HepG2 (cell line): ENCODE results near the gene ARMC5. TPM values are rescaled to one million over a fixed set of nuclear protein-coding genes. Genes with fewer than 3 reads are reported as not detected.
A peak's percentile ranks its signal among the peaks of the same experiment; 100 is the strongest.

Experiments used
- ATM ChIP-seq: fragments of 450-650 bp; IDR thresholded peaks from 2 replicates; pipeline ENCODE4 v1.7.1; 2017; ENCODE audit warnings: mild to moderate bottlenecking, borderline replicate concordance
- IRX3 ChIP-seq: sonication (generic); formaldehyde crosslinking; IDR thresholded peaks from 2 replicates; pipeline ENCODE4 v1.8.1; 2023; ENCODE audit warnings: mild to moderate bottlenecking, low read depth, missing genetic modification reagents, borderline replicate concordance
- PATZ1 ChIP-seq: sonication (generic); formaldehyde crosslinking; IDR thresholded peaks from 2 replicates; pipeline ENCODE4 v1.4.0; 2020; ENCODE audit warnings: missing genetic modification reagents
- RFX3 ChIP-seq: IDR thresholded peaks from 2 replicates; pipeline ENCODE4 v1.6.1; 2016; ENCODE audit warnings: missing biosample characterization, missing genetic modification reagents
- SMC3 ChIP-seq: IDR thresholded peaks from 2 replicates; pipeline ENCODE4 v1.6.1; 2011; ENCODE audit warnings: low read length, improper control_type of control experiment
- TAF1 ChIP-seq: sonication (generic); formaldehyde crosslinking; IDR thresholded peaks from 2 replicates; pipeline ENCODE4 v1.4.0; 2020; ENCODE audit warnings: missing genetic modification reagents
- ZBTB20 ChIP-seq: sonication (generic); formaldehyde crosslinking; IDR thresholded peaks from 2 replicates; pipeline ENCODE4 v1.8.1; 2023; ENCODE audit warnings: missing genetic modification reagents, low read depth, mild to moderate bottlenecking, borderline replicate concordance
- ZBTB49 ChIP-seq: sonication (generic); formaldehyde crosslinking; IDR thresholded peaks from 2 replicates; pipeline ENCODE4 v1.4.0; 2020; ENCODE audit warnings: missing genetic modification reagents, borderline replicate concordance
- ZKSCAN8 ChIP-seq: IDR thresholded peaks from 2 replicates; pipeline ENCODE4 v1.6.1; 2016; ENCODE audit warnings: borderline replicate concordance, missing genetic modification reagents, missing compliant biosample characterization
- ZNF24 ChIP-seq: fragments of 450-650 bp; IDR thresholded peaks from 2 replicates; pipeline ENCODE4 v1.6.1; 2017; ENCODE audit warnings: antibody characterized with exemption, mild to moderate bottlenecking
- ZNF780A ChIP-seq: sonication (generic); formaldehyde crosslinking; IDR thresholded peaks from 2 replicates; pipeline ENCODE4 v1.8.0; 2022; ENCODE audit warnings: mild to moderate bottlenecking, missing genetic modification reagents, moderate library complexity
- ZNF816 ChIP-seq: sonication (generic); formaldehyde crosslinking; IDR thresholded peaks from 2 replicates; pipeline ENCODE4 v1.8.0; 2022; ENCODE audit warnings: missing genetic modification reagents, mild to moderate bottlenecking, borderline replicate concordance
- polyA plus RNA-seq, 8 experiments: library from polyadenylated mRNA; depleted of rRNA in 3 of 8; stranded (reverse) in 7 of 8; unstranded in 1 of 8; fragments of >200 nt; fragmentation: Illumina TruSeq in 4 of 8; extraction: Trizol in 4 of 8; gene quantifications; 2 replicates each; pipeline versions ENCODE4 v1.2.1 to v1.2.3, GENCODE V29; 2011 to 2016; ENCODE audit warnings: low read depth in 4 of 8, missing spikeins in 1 of 8, mixed read lengths in 1 of 8; ENCODE audit not compliant: insufficient read depth in 1 of 8
- total RNA-seq, 5 experiments: library from RNA; depleted of rRNA; stranded (reverse); fragments of >200 nt; fragmentation: Illumina TruSeq; extraction: Trizol; gene quantifications; 2 replicates each; pipeline ENCODE4 v1.2.3, GENCODE V29; 2016; ENCODE audit warnings: low read depth in 1 of 5
- TF ChIP-seq, protein P1 (sequence below): sonication (generic); formaldehyde crosslinking; IDR thresholded peaks from 2 replicates; pipeline ENCODE4 v1.5.0; 2020; ENCODE audit warnings: mild to moderate bottlenecking, missing genetic modification reagents, moderate library complexity
- TF ChIP-seq, protein P2 (sequence below): IDR thresholded peaks from 2 replicates; pipeline ENCODE4 v1.6.1; 2016; ENCODE audit warnings: missing genetic modification reagents, missing compliant biosample characterization
- TF ChIP-seq, protein P3 (sequence below): sonication (generic); formaldehyde crosslinking; IDR thresholded peaks from 2 replicates; pipeline ENCODE4 v1.5.1; 2020; ENCODE audit warnings: mild to moderate bottlenecking, missing genetic modification reagents
- TF ChIP-seq, protein P4 (sequence below): IDR thresholded peaks from 2 replicates; pipeline ENCODE4 v1.6.1; 2016; ENCODE audit warnings: mild to moderate bottlenecking

The ARMC5 gene
- total and polyA plus RNA-seq, 2 of the 13 experiments (the other 11 are each of a cell fraction or from before 2014, with no cell fraction given): 10.8 to 22.3 TPM

- TF ChIP-seq ZNF816 (CRISPR knock-in tag) (no peak; the same call in 1 of the 2 replicates), ZBTB20 (no peak; the same call in 1 of the 2 replicates), ATM (no peak), SMC3 (no peak), ZNF780A (CRISPR knock-in tag) (no peak), ZKSCAN8 (CRISPR knock-in tag) (peak; percentile 76; the same call in 1 of the 2 replicates), ZNF24 (no peak; the same call in 1 of the 2 replicates), ZBTB49 (CRISPR knock-in tag) (peak; percentile 84; the same call in 1 of the 2 replicates), RFX3 (peak; percentile 25; the same call in 1 of the 2 replicates), TAF1 (peak; percentile 99), PATZ1 (peak; percentile 80; the same call in 1 of the 2 replicates), IRX3 (CRISPR knock-in tag) (peak; percentile 79; the same call in 1 of the 2 replicates)
- TF ChIP-seq, protein P1, sequence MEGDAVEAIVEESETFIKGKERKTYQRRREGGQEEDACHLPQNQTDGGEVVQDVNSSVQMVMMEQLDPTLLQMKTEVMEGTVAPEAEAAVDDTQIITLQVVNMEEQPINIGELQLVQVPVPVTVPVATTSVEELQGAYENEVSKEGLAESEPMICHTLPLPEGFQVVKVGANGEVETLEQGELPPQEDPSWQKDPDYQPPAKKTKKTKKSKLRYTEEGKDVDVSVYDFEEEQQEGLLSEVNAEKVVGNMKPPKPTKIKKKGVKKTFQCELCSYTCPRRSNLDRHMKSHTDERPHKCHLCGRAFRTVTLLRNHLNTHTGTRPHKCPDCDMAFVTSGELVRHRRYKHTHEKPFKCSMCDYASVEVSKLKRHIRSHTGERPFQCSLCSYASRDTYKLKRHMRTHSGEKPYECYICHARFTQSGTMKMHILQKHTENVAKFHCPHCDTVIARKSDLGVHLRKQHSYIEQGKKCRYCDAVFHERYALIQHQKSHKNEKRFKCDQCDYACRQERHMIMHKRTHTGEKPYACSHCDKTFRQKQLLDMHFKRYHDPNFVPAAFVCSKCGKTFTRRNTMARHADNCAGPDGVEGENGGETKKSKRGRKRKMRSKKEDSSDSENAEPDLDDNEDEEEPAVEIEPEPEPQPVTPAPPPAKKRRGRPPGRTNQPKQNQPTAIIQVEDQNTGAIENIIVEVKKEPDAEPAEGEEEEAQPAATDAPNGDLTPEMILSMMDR: peak; percentile 90
- TF ChIP-seq, protein P2, sequence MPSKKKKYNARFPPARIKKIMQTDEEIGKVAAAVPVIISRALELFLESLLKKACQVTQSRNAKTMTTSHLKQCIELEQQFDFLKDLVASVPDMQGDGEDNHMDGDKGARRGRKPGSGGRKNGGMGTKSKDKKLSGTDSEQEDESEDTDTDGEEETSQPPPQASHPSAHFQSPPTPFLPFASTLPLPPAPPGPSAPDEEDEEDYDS (CRISPR knock-in tag): peak; percentile 53
- TF ChIP-seq, protein P3, sequence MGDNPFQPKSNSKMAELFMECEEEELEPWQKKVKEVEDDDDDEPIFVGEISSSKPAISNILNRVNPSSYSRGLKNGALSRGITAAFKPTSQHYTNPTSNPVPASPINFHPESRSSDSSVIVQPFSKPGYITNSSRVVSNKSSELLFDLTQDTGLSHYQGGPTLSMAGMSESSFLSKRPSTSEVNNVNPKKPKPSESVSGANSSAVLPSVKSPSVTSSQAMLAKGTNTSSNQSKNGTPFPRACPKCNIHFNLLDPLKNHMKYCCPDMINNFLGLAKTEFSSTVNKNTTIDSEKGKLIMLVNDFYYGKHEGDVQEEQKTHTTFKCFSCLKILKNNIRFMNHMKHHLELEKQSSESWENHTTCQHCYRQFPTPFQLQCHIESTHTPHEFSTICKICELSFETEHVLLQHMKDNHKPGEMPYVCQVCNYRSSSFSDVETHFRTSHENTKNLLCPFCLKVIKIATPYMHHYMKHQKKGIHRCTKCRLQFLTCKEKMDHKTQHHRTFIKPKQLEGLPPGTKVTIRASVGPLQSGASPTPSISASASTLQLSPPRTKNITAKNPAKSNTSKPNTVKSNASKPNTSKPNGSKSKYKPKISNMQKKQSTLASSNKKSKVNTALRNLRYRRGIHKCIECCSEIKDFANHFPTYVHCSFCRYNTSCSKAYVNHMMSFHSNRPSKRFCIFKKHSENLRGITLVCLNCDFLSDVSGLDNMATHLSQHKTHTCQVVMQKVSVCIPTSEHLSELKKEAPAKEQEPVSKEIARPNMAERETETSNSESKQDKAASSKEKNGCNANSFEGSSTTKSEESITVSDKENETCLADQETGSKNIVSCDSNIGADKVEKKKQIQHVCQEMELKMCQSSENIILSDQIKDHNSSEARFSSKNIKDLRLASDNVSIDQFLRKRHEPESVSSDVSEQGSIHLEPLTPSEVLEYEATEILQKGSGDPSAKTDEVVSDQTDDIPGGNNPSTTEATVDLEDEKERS: peak; percentile 85; the same call in 1 of the 2 replicates
- TF ChIP-seq, protein P4, sequence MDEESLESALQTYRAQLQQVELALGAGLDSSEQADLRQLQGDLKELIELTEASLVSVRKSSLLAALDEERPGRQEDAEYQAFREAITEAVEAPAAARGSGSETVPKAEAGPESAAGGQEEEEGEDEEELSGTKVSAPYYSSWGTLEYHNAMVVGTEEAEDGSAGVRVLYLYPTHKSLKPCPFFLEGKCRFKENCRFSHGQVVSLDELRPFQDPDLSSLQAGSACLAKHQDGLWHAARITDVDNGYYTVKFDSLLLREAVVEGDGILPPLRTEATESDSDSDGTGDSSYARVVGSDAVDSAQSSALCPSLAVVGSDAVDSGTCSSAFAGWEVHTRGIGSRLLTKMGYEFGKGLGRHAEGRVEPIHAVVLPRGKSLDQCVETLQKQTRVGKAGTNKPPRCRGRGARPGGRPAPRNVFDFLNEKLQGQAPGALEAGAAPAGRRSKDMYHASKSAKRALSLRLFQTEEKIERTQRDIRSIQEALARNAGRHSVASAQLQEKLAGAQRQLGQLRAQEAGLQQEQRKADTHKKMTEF: peak; percentile 98
These were observed at the start of gene ARMC5 (continued) for GRCh38 chr16:31458844-31459686.
